HG03571 (cell line): Measurements from ENCODE around the gene NUMBL.
A peak's percentile ranks its signal among the peaks of the same experiment; 100 is the strongest.

ENCODE experiments used
- ATAC-seq: cut with Tn5 transposase; IDR thresholded peaks from one replicate; pipeline ENCODE4 v1.9.1; 2021; ENCODE audit not compliant: unreplicated experiment

The NUMBL gene

DNA sequence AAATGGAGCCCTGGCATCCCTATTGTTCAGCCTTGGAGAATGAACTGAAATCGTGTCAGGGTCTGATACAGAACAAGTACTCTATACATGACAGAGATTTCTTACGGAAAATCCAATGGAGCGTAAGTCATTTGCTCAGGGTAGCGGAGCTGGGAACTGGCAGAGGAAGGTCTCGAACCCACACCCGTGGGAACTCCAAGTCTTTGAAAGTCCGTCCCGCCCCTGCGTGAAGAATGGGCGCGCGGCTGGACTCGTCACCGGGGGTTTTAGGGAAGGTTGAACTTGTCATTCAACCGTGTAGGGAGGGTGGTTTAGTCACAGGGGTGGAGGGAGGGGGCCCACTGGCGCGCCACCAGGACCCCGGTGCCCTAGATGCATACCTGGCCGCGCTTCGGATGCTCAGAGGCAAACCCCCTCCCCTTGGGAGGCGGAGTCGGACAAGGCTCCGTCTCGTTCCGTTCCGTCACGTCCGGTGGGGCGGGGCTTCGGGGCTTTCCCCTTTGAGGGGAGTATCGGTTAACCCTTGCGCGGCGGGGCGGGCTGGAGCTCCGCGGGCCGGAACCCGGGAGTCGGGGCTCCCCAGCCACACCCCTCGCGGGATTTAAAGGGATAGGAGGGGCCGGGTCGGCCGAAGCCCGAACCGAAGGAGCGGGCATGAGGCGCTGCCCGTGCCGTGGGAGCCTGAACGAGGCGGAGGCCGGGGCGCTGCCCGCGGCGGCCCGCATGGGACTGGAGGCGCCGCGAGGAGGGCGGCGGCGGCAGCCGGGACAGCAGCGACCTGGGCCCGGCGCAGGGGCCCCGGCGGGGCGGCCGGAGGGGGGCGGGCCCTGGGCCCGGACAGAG, 26.3 kb upstream of the NUMBL start, which contains the start of the genes COQ8B and ITPKC:
Gene COQ8B (minus strand): TSS at position 405 of the 843 bp plus-strand sequence. CDS start 2,254 bp downstream, outside the sequence.
Gene ITPKC (plus strand): TSS at position 631 of the 843 bp plus-strand sequence. CDS start 24 bp downstream, at position 655.
- peak; percentile 70 for ATAC-seq

DNA sequence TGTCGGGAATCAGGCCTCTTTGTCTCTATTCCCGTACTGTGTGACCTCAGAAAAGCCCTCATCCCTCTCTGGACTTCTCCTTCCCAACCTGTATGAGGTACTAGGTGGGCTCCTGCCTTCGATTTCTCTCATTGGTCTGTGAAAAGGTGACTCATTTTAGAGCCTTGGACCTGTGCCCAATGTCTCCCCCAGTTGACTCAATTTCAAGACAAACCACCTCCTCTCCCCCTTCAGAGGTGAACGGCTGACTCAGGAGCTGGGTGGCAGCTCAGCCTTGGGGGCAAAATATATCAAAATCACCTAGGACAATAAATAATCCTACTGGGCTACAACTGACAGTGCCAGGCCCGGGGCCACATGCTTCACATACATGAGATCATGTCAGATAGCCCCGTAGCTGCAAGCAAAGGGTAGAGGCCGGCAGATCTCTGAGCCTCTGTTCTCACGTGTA, 25.6 kb upstream of the NUMBL start:
- ATAC-seq, result no peak

DNA sequence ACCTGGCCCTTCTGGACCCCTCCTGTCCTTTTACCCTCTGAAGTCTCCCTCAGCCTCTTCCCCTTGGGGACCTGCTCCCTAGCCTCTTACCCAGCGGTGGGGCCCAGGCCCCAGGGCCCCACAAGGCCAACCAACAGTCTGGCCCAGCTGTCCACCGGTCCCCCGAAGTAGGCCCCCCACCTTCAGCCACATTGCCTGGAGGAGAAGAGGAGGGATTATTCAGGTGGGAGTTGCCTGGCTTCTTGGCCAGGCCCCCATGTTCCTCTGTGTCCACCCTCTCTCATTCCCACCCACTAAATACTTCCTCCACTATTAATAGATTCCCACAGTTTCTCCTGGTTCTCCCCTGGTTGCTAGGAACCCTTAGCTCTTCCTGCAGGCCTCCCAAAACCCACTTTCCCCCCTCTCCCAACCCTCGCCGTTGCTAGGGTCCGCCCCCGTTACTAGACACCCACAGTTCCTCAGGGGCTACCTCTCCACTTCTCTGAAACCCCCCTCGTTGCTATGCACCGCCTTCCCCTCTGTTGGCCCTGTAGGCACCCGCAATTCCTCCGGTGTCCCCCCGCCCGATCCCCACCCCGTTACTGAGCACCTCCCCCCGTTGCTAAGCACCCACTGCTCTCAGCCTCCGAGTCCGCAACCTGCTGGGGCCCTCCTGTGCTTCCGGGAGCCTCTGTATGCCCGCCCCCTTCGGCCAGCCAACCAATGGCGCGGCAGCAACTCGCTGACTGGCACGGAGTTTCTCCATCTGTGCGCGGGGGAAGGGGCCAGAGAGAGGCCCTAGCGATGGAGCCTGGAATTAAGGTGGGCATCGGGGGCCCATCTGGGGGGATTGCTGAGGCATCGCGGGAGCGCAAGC, 24.2 kb upstream of the NUMBL start:
- peak; percentile 46 for ATAC-seq

DNA sequence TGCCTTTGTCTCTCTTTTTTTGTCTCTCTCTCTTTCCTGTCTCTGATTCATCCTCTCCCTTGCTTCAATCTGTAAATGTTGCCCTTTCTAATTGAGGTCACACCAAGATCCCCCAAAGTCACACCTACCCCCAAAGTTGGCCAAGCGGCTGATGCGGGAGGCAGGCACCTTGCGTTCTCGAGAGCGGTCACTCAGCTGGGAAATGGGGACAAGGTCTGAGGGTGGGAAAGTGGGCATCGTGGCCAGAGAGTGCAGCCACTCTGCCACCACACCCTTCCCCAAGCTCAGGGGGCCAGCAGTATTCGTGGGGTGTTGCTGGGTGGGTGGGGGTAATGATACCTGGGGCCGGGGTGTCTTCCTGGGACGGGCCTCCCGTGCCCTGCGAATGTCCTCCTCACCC, 23.5 kb upstream of the NUMBL start:
- ATAC-seq, result no peak

DNA sequence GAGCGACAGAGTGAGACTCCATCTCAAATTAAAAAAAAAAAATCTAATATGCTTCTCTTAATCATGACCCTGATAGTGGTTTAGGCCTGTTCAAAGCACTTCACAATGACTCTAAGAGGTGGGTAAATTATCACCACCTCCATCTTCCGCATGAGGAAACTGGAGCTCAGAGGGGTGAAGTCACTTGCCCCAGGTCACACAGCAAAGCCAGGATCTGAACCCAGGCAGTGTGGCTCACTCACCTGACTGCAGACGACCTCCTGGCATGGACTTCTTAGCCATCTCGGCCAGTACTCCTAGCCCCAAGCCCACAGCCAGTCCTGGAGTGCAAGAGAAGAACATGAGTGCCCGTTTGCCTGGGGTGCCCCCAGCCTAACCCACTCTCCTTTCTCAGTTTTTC, 19.4 kb upstream of the NUMBL start:
- ATAC-seq, result no peak

DNA sequence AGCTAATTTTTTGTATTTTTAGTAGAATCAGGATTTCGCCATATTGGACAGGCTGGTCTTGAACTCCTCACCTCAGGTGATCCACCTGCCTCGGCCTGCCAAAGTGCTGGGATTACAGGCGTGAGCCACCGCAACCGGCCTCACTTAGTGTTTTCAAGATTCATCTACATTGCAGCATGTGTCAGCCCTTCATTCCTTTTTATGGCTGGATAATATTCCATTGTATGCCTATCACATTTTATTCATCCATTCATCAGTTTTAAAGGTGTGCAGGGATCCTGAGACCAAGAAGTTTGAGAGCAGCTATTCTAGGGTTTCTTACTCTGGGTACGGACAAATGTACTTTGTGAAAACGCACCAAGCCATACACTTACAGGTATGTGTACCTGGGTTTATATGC, 17.2 kb upstream of the NUMBL start:
- ATAC-seq, result no peak

DNA sequence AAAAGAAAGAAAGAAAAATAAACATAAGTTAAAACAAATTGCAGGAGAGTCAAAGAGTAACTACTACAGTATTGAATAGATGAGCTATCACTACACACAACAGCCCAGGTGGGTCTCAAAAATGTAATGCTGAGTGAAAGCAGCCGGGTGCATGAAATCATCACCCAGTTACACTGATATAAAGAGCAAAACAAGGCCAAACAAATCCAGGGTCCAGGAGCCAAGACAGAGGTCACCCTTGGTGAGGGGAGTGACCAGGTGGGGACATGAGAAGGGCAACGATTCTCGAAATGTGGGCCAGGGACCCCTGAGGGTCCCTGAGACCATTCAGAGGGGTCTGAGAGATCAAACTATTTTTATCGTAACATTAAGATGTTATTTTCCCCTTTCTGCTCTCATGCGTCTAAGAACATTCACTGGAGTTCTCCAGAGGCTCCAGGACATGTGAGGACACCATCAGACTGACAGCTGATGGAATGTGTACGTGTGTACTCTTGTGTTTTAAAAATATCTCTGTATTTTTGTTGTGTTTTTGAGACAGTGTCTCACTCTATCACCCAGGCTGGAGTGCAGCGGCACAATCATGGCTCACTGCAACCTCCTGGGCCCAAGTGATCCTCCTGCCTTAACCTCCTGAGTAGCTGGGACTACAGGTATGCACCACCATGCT, 15.6 kb upstream of the NUMBL start:
- ATAC-seq, result no peak

DNA sequence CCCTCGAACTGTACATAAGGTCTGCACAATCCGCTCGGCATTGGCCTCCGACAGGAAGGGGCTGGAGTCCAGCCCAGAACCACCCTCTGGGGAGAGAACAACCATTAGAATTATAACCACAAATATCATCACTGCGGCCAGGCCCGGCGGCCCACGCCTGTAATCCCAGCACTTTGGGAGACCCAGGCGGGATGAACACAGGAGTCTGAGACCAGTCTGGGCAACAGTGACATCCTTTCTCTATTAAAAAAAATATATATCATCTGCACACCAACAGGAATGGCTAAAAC, 14.9 kb upstream of the NUMBL start:
- no peak for ATAC-seq

DNA sequence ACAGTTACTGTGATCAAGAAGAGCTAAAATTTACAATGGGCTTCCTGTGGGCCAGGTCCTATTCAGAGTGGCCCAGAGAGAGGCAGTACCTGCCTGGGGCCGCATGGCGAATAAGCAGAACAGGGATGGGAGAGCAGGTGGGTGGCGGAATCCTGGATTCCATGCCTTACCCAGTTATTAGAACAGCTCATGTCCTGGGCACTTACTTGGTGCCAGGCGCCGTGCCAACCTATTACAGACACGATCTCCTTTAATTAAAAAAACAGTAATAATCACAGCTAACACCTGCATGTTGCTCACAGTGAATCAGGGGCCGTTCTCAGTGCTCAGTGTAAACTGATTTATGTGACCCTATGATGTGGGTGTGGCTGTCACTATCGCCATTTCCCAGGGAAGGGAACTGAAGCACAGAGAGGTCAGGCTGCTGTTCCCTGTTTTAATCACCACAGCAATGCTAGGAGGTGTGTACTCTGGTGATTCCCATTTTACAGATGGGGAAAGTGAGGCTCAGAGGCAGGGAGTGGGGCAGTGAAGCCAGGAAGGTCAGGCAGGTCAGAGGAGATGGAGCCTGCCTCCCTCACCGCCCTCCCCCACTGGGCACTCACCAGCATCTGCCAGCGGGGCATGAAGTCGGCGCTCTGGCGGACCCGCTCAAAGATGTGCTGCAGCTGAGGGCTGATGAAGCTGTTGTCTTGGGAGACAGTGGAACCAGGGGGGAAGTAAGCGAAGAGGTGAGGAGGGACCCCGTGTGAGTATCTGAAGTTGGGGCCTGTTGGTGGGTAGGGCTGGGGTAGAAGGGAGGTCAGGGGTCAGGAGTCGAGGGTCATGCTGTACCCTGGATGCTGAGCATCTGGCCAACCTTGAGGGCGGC, 14.3 kb upstream of the NUMBL start:
- no peak for ATAC-seq

DNA sequence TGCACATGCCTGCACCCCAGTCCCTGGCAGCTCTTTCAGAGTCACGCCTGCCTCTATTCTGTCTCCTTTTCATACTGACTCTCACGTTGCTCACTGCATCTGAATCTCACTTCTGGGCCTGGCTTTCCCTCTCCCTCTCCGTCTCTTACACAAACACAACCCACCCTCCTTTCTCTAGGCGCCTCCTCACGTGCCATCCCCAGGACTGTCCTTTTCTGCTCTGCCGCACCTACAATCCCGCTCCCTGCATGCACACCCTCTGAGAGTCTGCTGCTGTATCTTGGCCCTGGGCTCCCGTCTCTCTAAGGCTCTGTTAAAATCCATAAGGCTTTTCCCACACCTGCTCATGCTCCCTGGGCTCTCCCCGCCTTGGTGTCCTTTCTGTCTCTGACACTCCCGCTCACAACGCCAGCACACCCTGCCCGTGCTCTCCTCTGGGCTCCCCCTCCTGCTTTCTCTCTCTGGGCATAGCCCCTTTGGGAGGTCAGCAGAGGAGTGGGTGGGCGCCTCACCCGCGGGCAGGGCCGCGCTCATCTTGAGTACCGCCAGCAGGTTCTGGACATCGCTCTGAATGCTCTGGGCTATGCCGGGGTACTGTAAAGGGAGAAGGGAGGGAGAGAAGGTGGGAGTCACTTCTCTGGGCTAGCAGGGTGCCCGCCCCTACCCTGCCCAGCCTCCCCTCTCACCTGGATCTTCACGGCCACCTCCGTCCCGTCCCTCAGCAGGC, 12.7 kb upstream of the NUMBL start:
- ATAC-seq, result no peak

DNA sequence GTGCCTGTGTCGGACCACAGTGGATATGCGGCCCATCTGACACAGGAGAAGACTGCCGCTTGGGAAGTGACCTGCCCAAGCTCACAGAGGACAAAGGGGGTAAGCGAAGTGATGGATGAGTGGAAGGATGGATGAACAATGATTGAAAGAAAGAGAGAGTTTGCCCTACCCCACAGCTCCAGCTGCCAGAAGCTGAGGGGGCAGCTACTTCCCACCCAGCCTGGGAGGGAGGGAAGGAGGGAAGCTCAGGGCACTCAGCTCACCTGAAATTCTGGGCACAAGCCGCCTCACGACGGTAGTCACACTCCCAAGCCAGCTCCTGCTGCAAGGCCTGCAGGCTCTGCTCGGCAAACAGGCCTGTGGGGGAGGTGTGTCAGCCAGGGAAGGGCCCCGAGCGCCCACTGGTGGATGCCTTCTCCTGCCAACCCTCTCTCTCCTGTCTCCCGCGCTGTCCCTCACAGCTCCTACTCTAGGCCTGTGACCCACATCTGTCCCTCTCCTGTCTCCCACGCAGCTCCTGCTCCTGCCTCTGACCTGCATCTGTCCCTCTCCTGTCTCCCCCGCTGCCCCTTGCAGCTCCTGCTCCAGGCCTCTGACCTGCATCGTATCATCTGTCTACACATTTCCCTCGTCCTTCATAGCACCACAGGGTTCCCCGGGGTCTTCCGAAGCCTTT, 12.0 kb upstream of the NUMBL start:
- ATAC-seq, result no peak

DNA sequence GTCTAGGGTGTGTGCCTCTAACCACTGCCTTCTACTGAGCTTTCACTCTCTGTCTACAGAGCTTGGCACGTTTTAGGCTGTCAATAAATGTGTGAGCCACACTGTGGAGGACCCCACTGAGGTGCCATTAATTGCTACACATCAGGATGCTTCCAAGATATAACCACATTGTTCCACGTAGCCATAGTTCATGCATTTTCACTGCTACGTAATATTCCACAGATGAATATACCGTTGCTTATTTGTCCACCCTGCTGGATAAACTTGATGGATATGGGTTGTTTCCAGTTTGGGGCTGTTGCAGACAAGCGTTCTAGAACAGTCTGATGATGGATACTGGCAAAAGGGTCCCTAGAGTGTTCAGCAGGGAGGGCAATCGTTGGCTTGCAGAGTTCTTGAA, 11.3 kb upstream of the NUMBL start:
- no peak for ATAC-seq

DNA sequence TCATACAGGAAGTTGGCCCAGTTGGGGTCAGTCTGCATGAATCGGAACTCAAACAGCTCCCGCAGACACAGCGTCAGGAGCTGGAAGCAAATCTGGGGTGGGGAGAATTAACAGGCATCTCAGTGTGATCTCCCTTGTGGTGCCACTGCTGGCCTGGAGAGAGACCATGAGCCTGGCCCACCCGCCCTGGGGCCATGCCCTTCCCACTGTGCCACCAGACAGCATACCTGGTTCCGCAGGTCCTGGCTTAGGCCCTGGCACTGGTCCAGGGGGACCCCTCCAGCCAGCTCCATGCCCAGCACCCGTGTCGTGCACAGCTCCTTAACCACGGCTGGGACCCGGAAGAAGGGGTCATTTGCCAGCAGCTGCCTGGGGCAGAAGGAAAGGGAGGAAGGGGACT, 9.6 kb upstream of the NUMBL start:
- ATAC-seq, result no peak

DNA sequence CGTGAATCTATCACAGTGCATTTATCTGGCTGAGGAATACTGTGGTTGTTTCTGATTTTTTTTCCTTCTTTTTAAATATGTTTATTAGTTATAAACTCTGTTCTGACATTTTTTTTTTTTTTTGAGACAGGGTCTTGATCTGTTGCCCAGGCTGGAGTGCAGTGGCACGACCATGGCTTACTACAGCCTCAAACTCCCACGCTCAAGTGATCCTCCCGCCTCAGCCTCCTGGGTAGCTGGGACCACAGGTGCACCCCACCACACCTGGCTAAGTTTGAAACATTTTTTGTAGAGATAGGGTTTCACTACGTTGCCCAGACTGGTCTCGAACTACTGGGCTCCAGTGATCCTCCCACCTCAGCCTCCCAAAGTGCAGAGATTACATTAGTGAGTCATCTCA, 6.6 kb upstream of the NUMBL start:
- ATAC-seq, result no peak

DNA sequence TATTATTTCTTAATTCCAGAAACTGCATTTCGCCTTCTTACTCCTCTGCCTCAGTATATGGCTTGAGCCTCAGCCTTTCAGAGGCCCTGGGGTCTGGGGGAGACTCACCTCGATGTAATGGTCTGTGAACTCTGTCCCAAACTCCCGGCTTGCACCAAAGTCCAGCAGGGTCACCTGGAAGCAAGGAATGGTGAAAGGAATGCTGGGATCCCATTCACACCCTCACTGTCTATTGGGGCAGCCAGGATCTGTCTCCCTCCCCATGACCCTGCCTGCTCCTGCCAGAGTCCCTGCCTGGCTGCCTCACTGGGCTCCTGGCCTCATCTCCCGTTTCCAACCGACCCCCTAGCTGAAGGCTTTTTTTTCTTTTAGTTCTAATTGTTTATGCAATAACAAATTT, 5.4 kb upstream of the NUMBL start:
- ATAC-seq, result no peak

DNA sequence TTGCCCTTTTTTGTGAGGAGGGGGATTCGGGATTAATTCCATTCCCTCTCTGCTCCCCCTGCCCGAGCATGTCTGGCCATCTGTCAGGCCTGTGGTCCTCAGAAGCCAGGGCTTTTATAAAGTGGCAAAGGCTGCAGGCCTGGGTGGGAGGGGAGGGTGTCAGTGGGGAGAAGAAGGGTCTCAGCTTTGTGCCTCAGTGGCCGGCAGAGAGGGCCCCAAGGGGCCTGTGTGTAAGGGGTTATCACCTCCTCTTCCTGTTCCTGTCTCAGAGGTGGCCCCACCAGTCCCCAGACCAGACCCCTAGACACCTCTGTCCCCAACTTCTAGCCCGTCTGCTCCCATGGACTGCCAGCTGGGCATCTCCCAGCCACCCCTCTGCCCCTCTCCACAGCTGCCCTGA, 3.4 kb upstream of the NUMBL start:
- no peak for ATAC-seq

DNA sequence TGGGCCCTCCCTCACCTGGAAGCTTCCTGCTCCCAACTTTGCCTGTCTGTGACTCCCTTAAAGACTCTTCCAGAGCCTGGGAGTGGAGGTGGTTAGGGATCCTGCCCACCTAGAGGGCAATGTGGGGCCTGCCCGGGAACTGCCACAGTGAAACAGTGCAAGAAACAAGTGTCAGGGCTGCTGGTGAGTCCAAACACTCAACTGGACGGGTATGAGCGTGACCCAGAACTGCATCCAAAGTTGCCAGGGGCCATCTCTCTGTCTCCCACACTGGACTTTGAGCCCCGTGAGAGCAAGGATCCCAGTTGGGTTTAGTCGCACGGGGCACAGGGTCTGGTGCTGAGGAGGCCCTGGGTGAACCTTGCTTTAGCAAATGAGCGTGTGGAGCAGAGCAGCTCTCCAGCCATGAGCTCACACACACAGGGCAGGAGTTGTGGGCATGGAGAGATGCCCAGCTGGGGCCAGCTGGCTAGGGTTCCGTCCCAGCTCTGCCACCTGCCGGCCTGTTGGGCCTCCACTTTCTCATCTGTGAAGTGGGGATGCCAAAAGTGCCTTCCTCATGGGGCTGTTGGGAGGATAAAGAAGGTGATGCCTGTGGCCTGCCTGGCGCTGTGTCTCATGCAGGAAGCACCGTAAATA, 2.8 kb upstream of the NUMBL start:
- no peak for ATAC-seq

DNA sequence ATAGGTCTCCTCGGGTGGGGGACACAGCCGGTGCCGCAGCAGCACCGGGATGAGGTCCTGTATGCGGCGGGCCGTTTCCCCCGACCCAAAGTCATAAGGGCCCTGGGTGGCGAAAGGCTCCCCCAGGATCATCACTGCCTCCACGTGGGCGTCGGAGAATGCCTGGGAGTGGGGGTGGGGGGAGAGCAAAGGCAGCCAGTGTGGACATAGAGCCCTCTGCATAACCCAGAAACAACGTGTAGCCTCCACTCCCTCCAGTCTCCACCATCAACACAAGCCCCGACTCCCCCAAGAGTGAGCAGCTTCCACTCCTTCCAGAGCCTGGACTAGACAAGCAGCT, 1.7 kb upstream of the NUMBL start:
- ATAC-seq, result no peak
